ENCODE data around the gene CLEC7A.

The CLEC7A gene

GRCh38 chr12:10082117-10082874 is 47.7 kb downstream of the CLEC7A start:
- no peaks in the 10 kb centered on the region for H3K9me2 ChIP-seq (replicated peaks; ENCODE audit: insufficient read depth, low read length)
- H3K27ac ChIP-seq (ENCODE audit: low read depth, low read length) = no peak overlapping the region
- no peaks in the 10 kb centered on the region for H4K20me1 ChIP-seq (ENCODE audit: low read depth, low read length)
- H3K4me3 ChIP-seq (ENCODE audit: insufficient read depth, low read length, poor library complexity, severe bottlenecking) = no peak overlapping the region
- no peak overlapping the region for H3K4me2 ChIP-seq (ENCODE audit: low read depth, low read length, poor library complexity, severe bottlenecking)
- H3K9ac ChIP-seq (ENCODE audit: low read length) = no peak overlapping the region
- H3K36me3 ChIP-seq (ENCODE audit: low read length) = no peaks in the 10 kb centered on the region
- H3K27me3 ChIP-seq (ENCODE audit: low read length) = no peaks in the 10 kb centered on the region
- no peaks in the 10 kb centered on the region for H3F3A ChIP-seq (ENCODE audit: insufficient read depth)
- H3K9me3 ChIP-seq (ENCODE audit: insufficient read depth, low read length) = no peaks in the 10 kb centered on the region
- no peaks in the 10 kb centered on the region for H3K79me2 ChIP-seq (ENCODE audit: insufficient read depth, low read length)
- TF ChIP-seq CTCF (IDR thresholded peaks at IDR 0.05; ENCODE audit: insufficient read depth, low read length, poor library complexity, severe bottlenecking) (no peak), EZH2phosphoT487 (conservative IDR thresholded peaks at IDR 0.05; ENCODE audit: low read length) (no peak)
- no peak overlapping the region for H2AFZ ChIP-seq (ENCODE audit: low read depth, low read length, severe bottlenecking)

- no peak for TF ChIP-seq CTCF (IDR thresholded peaks at IDR 0.05; ENCODE audit: insufficient read depth, low read length, poor library complexity, severe bottlenecking)
- TF ChIP-seq EZH2phosphoT487 (conservative IDR thresholded peaks at IDR 0.05; ENCODE audit: low read length) = no peak
- Histone ChIP-seq H3K9me3 (ENCODE audit: insufficient read depth, low read length) (no peaks in the 10 kb centered on the region), H4K20me1 (ENCODE audit: low read depth, low read length) (no peaks in the 10 kb centered on the region), H3K36me3 (ENCODE audit: low read length) (no peaks in the 10 kb centered on the region), H3K9me2 (replicated peaks; ENCODE audit: insufficient read depth, low read length) (no peaks in the 10 kb centered on the region), H3K4me3 (ENCODE audit: insufficient read depth, low read length, poor library complexity, severe bottlenecking) (no peak overlapping the region), H3K9ac (ENCODE audit: low read length) (no peak overlapping the region), H3K27me3 (ENCODE audit: low read length) (no peaks in the 10 kb centered on the region), H3F3A (ENCODE audit: insufficient read depth) (no peaks in the 10 kb centered on the region), H2AFZ (ENCODE audit: low read depth, low read length, severe bottlenecking) (no peak overlapping the region), H3K4me2 (ENCODE audit: low read depth, low read length, poor library complexity, severe bottlenecking) (no peak overlapping the region), H3K27ac (ENCODE audit: low read depth, low read length) (no peak overlapping the region), H3K79me2 (ENCODE audit: insufficient read depth, low read length) (no peaks in the 10 kb centered on the region)
Observed at GRCh38 chr12:10075451-10075850, 54.5 kb downstream of the CLEC7A start.

- H3K27me3 ChIP-seq (ENCODE audit: low read length) = no peaks in the 10 kb centered on the region
- no peaks in the 10 kb centered on the region for H3F3A ChIP-seq (ENCODE audit: insufficient read depth)
- no peak overlapping the region for H2AFZ ChIP-seq (ENCODE audit: low read depth, low read length, severe bottlenecking)
Observed at GRCh38 chr12:10073261-10073660, 56.7 kb downstream of the CLEC7A start.

More at GRCh38 chr12:10073261-10073660, 56.7 kb downstream of the CLEC7A start:
- H3K79me2 ChIP-seq (ENCODE audit: insufficient read depth, low read length) = no peaks in the 10 kb centered on the region
- H3K27ac ChIP-seq (ENCODE audit: low read depth, low read length) = no peak overlapping the region
- H4K20me1 ChIP-seq (ENCODE audit: low read depth, low read length) = no peaks in the 10 kb centered on the region
- no peak overlapping the region for H3K4me2 ChIP-seq (ENCODE audit: low read depth, low read length, poor library complexity, severe bottlenecking)
- no peaks in the 10 kb centered on the region for H3K9me3 ChIP-seq (ENCODE audit: insufficient read depth, low read length)
- no peaks in the 10 kb centered on the region for H3K9me2 ChIP-seq (replicated peaks; ENCODE audit: insufficient read depth, low read length)
- TF ChIP-seq CTCF (IDR thresholded peaks at IDR 0.05; ENCODE audit: insufficient read depth, low read length, poor library complexity, severe bottlenecking) = no peak
- TF ChIP-seq EZH2phosphoT487 (conservative IDR thresholded peaks at IDR 0.05; ENCODE audit: low read length) = no peak
- H3K4me3 ChIP-seq (ENCODE audit: insufficient read depth, low read length, poor library complexity, severe bottlenecking) = no peak overlapping the region
- no peak overlapping the region for H3K9ac ChIP-seq (ENCODE audit: low read length)
- H3K36me3 ChIP-seq (ENCODE audit: low read length) = no peaks in the 10 kb centered on the region

Measured in SU-DHL-6 (cell line).